Measurements from ENCODE around the gene RFTN1.

Gene RFTN1

GRCh38 chr3:16463119-16463518, 50.4 kb downstream of the RFTN1 start:
- DNase-seq = no peak

GRCh38 chr3:16462679-16463078, 50.8 kb downstream of the RFTN1 start:
- DNase-seq = no peak

GRCh38 chr3:16461463-16462245, 51.8 kb downstream of the RFTN1 start:
- DNase-seq = no peak

- DNase-seq = no peak
These were observed 52.6 kb downstream of the RFTN1 start for GRCh38 chr3:16460886-16461285.

- DNase-seq = no peak
These were observed 53.2 kb downstream of the RFTN1 start for GRCh38 chr3:16460273-16460672.

- no peak for DNase-seq
These were observed 56.6 kb downstream of the RFTN1 start for GRCh38 chr3:16456784-16457415.

GRCh38 chr3:16455966-16456365, 57.5 kb downstream of the RFTN1 start:
- DNase-seq = no peak

GRCh38 chr3:16455001-16455400, 58.5 kb downstream of the RFTN1 start:
- no peak for DNase-seq

GRCh38 chr3:16452261-16452660, 61.2 kb downstream of the RFTN1 start:
- no peak for DNase-seq

- DNase-seq = no peak
These were observed 64.1 kb downstream of the RFTN1 start for GRCh38 chr3:16449369-16449768.

GRCh38 chr3:16448639-16449070, 64.8 kb downstream of the RFTN1 start:
- peak; percentile 21 for DNase-seq

- DNase-seq = no peak
These were observed 66.4 kb downstream of the RFTN1 start for GRCh38 chr3:16447135-16447534.

- DNase-seq = no peak
These were observed 69.2 kb downstream of the RFTN1 start for GRCh38 chr3:16444344-16444743.

- no peak for DNase-seq
These were observed 70.8 kb downstream of the RFTN1 start for GRCh38 chr3:16442730-16443129.

- DNase-seq = no peak
These were observed 72.1 kb downstream of the RFTN1 start for GRCh38 chr3:16441371-16441875.

GRCh38 chr3:16439848-16440708, 73.4 kb downstream of the RFTN1 start:
- DNase-seq = no peak

GRCh38 chr3:16439163-16439847, 74.2 kb downstream of the RFTN1 start:
- no peak for DNase-seq

- DNase-seq = no peak
These were observed 75.9 kb downstream of the RFTN1 start for GRCh38 chr3:16437640-16438039.

- no peak for DNase-seq
These were observed 79.8 kb downstream of the RFTN1 start for GRCh38 chr3:16433701-16434151.

- no peak for DNase-seq
These were observed 80.8 kb downstream of the RFTN1 start for GRCh38 chr3:16432714-16433113.

GRCh38 chr3:16430717-16431630, 82.5 kb downstream of the RFTN1 start:
- DNase-seq = no peak

- no peak for DNase-seq
These were observed 84.4 kb downstream of the RFTN1 start for GRCh38 chr3:16429086-16429485.

Measured in stimulated activated CD4-positive, alpha-beta T cell treated with anti-CD3 and anti-CD28 coated beads, Interleukin-12 subunit alpha, Interleukin-12 subunit beta, amount 100 ng/mL, for 4 hours (primary cell).